ENCODE data around the gene ACAN. TPM values are rescaled to one million over a fixed set of nuclear protein-coding genes. Genes with fewer than 3 reads are reported as not detected.

ACAN gene
- total RNA-seq, 1 donor from 2014 or later: 0.13 TPM

- no peak for TF ChIP-seq CTCF (IDR thresholded peaks at IDR 0.05; ENCODE audit: unreplicated experiment)
These were observed 38.0 kb upstream of the ACAN start for GRCh38 chr15:88765212-88765611.

GRCh38 chr15:88769161-88769971 lies 33.9 kb upstream of the ACAN start:
- Mint-ChIP-seq H3K4me1 (no peaks in the 10 kb centered on the region), H3K27me3 (ENCODE audit: low read depth) (peaks cover 55% of the 10 kb centered on the region), H3K9me3 (peaks cover 12% of the 10 kb centered on the region), H3K4me3 (peak overlapping the region; percentile 58), H3K27ac (no peak overlapping the region), H3K36me3 (no peaks in the 10 kb centered on the region)
- no peak for TF ChIP-seq CTCF (IDR thresholded peaks at IDR 0.05; ENCODE audit: unreplicated experiment)
- no peak for DNase-seq (ENCODE audit: low spot score in 2 of 2, unreplicated experiment in 2 of 2)

More at GRCh38 chr15:88765212-88765611, 38.0 kb upstream of the ACAN start:
- Mint-ChIP-seq H3K36me3 (no peaks in the 10 kb centered on the region), H3K27me3 (ENCODE audit: low read depth) (peaks cover 52% of the 10 kb centered on the region), H3K4me1 (no peaks in the 10 kb centered on the region), H3K4me3 (no peak overlapping the region), H3K9me3 (peaks cover 6% of the 10 kb centered on the region), H3K27ac (no peak overlapping the region)
- DNase-seq (ENCODE audit: low spot score in 2 of 2, unreplicated experiment in 2 of 2): no peak

- Mint-ChIP-seq H3K36me3 (no peaks in the 10 kb centered on the region), H3K27me3 (ENCODE audit: low read depth) (peaks cover 20% of the 10 kb centered on the region), H3K4me1 (no peaks in the 10 kb centered on the region), H3K4me3 (no peak overlapping the region), H3K9me3 (peaks cover 22% of the 10 kb centered on the region), H3K27ac (no peak overlapping the region)
- TF ChIP-seq CTCF (IDR thresholded peaks at IDR 0.05; ENCODE audit: unreplicated experiment): no peak
- no peak for DNase-seq (ENCODE audit: low spot score in 2 of 2, unreplicated experiment in 2 of 2)
These were observed 27.5 kb upstream of the ACAN start for GRCh38 chr15:88775776-88776175.

GRCh38 chr15:88776646-88777045 lies 26.6 kb upstream of the ACAN start:
- no peak for TF ChIP-seq CTCF (IDR thresholded peaks at IDR 0.05; ENCODE audit: unreplicated experiment)
- Mint-ChIP-seq H3K4me3 (no peak overlapping the region), H3K9me3 (peaks cover 18% of the 10 kb centered on the region), H3K36me3 (no peaks in the 10 kb centered on the region), H3K27me3 (ENCODE audit: low read depth) (peaks cover 20% of the 10 kb centered on the region), H3K4me1 (no peaks in the 10 kb centered on the region), H3K27ac (no peak overlapping the region)
- DNase-seq (ENCODE audit: low spot score in 2 of 2, unreplicated experiment in 2 of 2): no peak

- Mint-ChIP-seq H3K36me3 (no peaks in the 10 kb centered on the region), H3K4me1 (no peaks in the 10 kb centered on the region), H3K4me3 (no peak overlapping the region), H3K27me3 (ENCODE audit: low read depth) (peaks cover 36% of the 10 kb centered on the region), H3K9me3 (peaks cover 15% of the 10 kb centered on the region), H3K27ac (no peak overlapping the region)
- DNase-seq (ENCODE audit: low spot score in 2 of 2, unreplicated experiment in 2 of 2): no peak
- TF ChIP-seq CTCF (IDR thresholded peaks at IDR 0.05; ENCODE audit: unreplicated experiment): no peak
These were observed 23.3 kb upstream of the ACAN start for GRCh38 chr15:88779944-88780343.
